HFFc6 (cell line): Measurements from ENCODE around the gene KLK10. TPM values are rescaled to one million over a fixed set of nuclear protein-coding genes. Genes with fewer than 3 reads are reported as not detected.

Experiments used
- DNase-seq: peaks from one replicate; pipeline ENCODE4 v3.0.0-alpha.2; 2018
- H3K27ac Mint-ChIP-seq: 2 replicates; pipeline ENCODE4 v1.8.0; 2020; ENCODE audit warnings: mild to moderate bottlenecking, mixed read lengths
- H3K27me3 Mint-ChIP-seq: 2 replicates; pipeline ENCODE4 v1.8.0; 2021; ENCODE audit warnings: mild to moderate bottlenecking, moderate library complexity, mixed read lengths; ENCODE audit not compliant: insufficient read depth
- H3K36me3 Mint-ChIP-seq: 2 replicates; pipeline ENCODE4 v1.8.0; 2021; ENCODE audit warnings: low read depth, mixed read lengths
- H3K4me1 Mint-ChIP-seq: 2 replicates; pipeline ENCODE4 v1.8.0; 2020; ENCODE audit warnings: low read depth, mixed read lengths
- H3K4me3 Mint-ChIP-seq: 2 replicates; pipeline ENCODE4 v1.8.0; 2020; ENCODE audit warnings: mild to moderate bottlenecking, moderate library complexity, mixed read lengths
- H3K9me3 Mint-ChIP-seq: 2 replicates; pipeline ENCODE4 v1.8.0; 2020; ENCODE audit warnings: mild to moderate bottlenecking, mixed read lengths
- CTCF ChIP-seq: fragments of 200-600 bp; sonication (generic); IDR thresholded peaks from 2 replicates; pipeline ENCODE4 v1.5.0; 2021; ENCODE audit warnings: antibody characterized with exemption, mild to moderate bottlenecking
- total RNA-seq, 6 experiments: library from RNA; stranded (reverse); fragmentation: NEBNext Ultra II Directional; extraction: Animal tissue kit (Norgen Biotek cat#: 25700); gene quantifications; 2 replicates in 1 of 6; 3 replicates in 5 of 6; pipeline ENCODE4 v1.2.3, GENCODE V29; 2021

The KLK10 gene
- total RNA-seq, 6 experiments from 2014 or later, result not detected

DNA sequence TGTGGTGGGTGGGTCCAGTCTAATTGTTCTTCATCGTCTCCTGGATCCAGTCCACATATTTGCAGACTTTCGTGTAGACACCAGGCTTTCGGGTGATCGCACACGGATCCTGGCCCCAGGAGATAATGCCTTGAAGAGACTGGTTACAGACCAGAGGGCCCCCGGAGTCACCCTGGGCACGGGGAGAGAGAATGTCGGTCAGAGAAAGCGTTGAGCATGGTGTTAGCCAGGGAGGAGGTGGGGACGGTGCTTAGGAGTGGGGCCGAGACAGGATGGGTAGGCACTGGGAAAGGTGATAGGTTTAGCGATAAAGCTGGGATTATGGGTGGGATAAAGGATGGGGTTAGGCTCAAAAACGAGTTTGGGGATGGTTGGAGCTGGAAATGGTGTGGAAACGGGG is 3.0 kb upstream of the KLK10 start:
- Mint-ChIP-seq H3K36me3 (no peaks in the 10 kb centered on the region; the same call in 1 of the 2 replicates), H3K4me3 (no peak overlapping the region), H3K4me1 (peaks cover 6% of the 10 kb centered on the region; the same call in 1 of the 2 replicates), H3K27ac (no peak overlapping the region), H3K9me3 (peaks cover 4% of the 10 kb centered on the region; the same call in 1 of the 2 replicates), H3K27me3 (peaks cover 19% of the 10 kb centered on the region)
- no peak for DNase-seq
- TF ChIP-seq CTCF, result no peak

DNA sequence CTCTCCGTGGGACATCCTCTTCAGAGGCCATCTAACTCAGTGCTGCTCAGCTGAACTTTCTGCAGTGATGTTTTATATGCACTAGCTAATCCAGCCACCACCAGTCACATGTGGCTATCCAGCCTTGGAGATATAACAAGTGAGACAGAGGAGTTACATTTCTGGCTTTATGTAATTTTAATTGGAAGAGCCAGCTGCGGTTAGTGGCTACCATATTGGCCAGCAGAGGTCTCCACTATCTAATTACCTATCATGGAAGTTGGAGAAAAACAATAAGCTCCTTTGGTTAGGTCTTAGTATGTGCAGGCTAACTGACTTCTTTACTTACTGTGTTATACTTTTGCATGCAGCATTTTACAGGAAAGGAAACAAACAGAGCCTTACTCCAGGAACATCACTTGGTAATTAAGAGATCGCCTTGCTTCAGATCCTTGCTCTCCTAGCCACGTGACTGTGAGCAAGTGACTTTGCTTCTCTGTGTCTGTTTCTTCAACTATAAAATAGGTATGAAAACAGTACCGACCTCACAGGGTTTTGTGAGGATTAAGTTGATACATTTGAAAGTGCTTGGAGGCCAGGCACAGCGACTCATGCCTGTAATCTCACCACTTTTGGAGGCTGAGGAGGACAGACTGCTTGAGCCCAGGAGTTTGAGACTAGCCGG is 1.6 kb upstream of the KLK10 start:
- H3K9me3 Mint-ChIP-seq, result peaks cover 1% of the 10 kb centered on the region
- peaks cover 20% of the 10 kb centered on the region for H3K27me3 Mint-ChIP-seq
- peak; percentile 51 for DNase-seq
- H3K4me3 Mint-ChIP-seq, result no peak overlapping the region
- no peaks in the 10 kb centered on the region; the same call in 1 of the 2 replicates for H3K36me3 Mint-ChIP-seq
- TF ChIP-seq CTCF, result peak; percentile 76
- H3K27ac Mint-ChIP-seq, result no peak overlapping the region
- peaks cover 6% of the 10 kb centered on the region; the same call in 1 of the 2 replicates for H3K4me1 Mint-ChIP-seq

DNA sequence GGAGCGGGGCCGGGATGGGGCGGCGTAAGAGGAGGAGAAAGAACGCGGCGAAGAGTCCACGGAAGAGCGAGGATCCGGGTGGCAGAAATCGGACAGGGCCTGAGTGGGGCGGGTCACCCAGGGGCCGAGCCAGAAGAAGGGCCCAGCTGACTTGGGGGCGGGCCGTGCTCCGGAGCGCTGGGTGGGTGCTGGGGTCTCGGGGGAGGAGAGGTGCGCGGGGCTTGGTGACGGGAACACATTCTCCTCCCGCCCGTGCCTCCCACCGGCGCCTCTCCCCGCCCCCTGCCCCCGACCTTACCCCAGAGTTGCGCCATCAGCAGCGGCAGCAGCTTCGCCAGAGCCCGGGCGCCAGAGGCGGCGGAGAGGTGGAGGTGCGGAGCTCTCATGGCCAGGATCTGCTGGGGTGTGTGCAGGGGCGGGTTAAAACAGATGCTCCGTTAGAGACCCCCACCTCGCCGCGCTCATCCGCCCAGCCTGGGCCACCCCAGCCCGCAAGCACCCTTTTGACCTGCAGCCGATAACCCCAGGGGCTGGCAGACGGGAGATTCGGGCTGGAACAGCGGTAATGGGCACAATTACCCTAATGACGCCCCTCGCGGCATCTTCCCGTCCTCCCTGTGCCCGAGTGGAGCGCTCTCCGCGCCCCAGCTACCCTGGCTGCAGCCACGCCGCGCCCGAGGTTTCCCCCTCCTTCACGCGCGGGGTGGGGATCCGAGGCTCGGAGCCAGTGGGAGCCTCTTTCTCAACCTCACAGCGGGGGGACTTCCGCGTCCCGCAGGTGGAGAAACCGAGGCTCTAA is 565 bp downstream of the KLK10 start:
- TF ChIP-seq CTCF, result no peak
- no peak for DNase-seq
- peaks cover 23% of the 10 kb centered on the region for H3K27me3 Mint-ChIP-seq
- H3K36me3 Mint-ChIP-seq, result no peaks in the 10 kb centered on the region; the same call in 1 of the 2 replicates
- peak overlapping the region; percentile 45; the same call in 1 of the 2 replicates for H3K4me3 Mint-ChIP-seq
- H3K4me1 Mint-ChIP-seq, result peaks cover 6% of the 10 kb centered on the region; the same call in 1 of the 2 replicates
- H3K9me3 Mint-ChIP-seq, result peaks cover 12% of the 10 kb centered on the region
- H3K27ac Mint-ChIP-seq, result no peak overlapping the region

DNA sequence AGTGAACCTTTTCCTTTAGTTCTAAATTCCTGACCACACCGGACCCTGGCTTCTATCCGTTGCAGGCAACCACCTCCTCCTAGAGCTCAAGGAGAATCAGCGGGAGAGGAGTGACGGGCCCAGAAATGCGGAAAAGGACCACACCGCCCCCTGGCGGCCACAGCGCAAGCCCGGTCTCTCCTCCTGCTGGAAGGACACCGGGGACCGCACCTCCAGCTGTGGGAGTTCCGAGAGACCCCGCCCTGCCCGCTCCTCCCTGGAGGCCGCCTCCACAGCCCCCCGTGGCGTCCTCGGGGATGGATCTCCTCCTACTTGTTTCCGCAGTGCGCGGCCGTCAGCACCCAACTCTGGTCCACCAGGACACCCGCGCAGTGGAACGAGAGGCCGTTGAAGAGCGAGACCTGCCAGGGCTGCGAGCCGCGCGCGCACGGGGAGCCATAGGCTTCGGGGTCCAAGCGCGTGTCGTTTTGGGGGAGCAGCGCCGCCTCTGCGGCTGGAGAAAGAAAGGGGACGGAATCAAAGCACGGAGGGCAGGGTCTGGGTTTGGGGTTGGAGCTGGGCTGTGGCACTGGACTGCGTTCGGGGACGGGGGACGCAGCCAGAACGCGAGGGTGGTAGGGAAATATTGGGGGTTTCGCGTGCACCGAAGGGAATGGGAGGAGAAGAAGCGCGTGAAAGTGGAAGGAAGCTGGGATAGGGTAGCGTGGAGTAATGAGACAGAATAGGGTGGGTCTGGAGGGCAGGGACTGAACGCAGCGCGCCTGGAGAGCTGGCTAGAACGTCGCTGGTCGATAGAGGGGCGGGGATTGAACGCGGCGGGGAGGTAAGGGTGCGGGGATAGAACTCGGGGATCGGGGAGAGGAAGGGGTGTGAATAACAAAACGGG is 2.5 kb downstream of the KLK10 start:
- Mint-ChIP-seq H3K4me1 (peaks cover 6% of the 10 kb centered on the region; the same call in 1 of the 2 replicates), H3K9me3 (peaks cover 22% of the 10 kb centered on the region), H3K4me3 (no peak overlapping the region), H3K27me3 (peaks cover 17% of the 10 kb centered on the region), H3K36me3 (no peaks in the 10 kb centered on the region; the same call in 1 of the 2 replicates), H3K27ac (no peak overlapping the region)
- peak; percentile 40; the same call in 1 of the 2 replicates for TF ChIP-seq CTCF
- no peak for DNase-seq

- no peak for TF ChIP-seq CTCF
- no peak overlapping the region for H3K27ac Mint-ChIP-seq
- no peak for DNase-seq
- H3K36me3 Mint-ChIP-seq, result no peaks in the 10 kb centered on the region; the same call in 1 of the 2 replicates
- peaks cover 26% of the 10 kb centered on the region for H3K9me3 Mint-ChIP-seq
- no peak overlapping the region for H3K4me3 Mint-ChIP-seq
- H3K27me3 Mint-ChIP-seq, result peaks cover 17% of the 10 kb centered on the region
- peaks cover 6% of the 10 kb centered on the region; the same call in 1 of the 2 replicates for H3K4me1 Mint-ChIP-seq
These were observed 3.7 kb downstream of the KLK10 start for GRCh38 chr19:51015691-51016267.
